Measurements from ENCODE around the gene SNRK. TPM values are rescaled to one million over a fixed set of nuclear protein-coding genes. Genes with fewer than 3 reads are reported as not detected.

SNRK gene
- polyA plus RNA-seq, 3 donors = 12.8 to 19.7 (median 16.1) TPM

- no peak overlapping the region for H3K9ac ChIP-seq (ENCODE audit: insufficient read depth, low read length, poor library complexity, severe bottlenecking)
- DNase-seq = no peak
- peaks cover 79 to 92% of the 10 kb centered on the region in 2 donors for H3K36me3 Mint-ChIP-seq
- H3K9me3 Mint-ChIP-seq = peaks cover 16 to 28% (median 22%) of the 10 kb centered on the region in 7 donors
- H2AFZ ChIP-seq (ENCODE audit: insufficient read depth, low read depth, low read length, poor library complexity, severe bottlenecking) = no peak overlapping the region
- 98% methylated on average over 20 of the region's 20 CpGs for WGBS (ENCODE audit: insufficient coverage)
- intact Hi-C loops (cut with micrococcal nuclease) = no loop called here
- peaks cover 0 to 5% of the 10 kb centered on the region in 2 donors for H3K9me3 ChIP-seq (replicated peaks in 1 of 2; ENCODE audit: control insufficient read depth in 1 of 2, insufficient read depth in 1 of 2, low read length in 2 of 2)
- no peaks in the 10 kb centered on the region for H3K4me1 ChIP-seq (ENCODE audit: control insufficient read depth in 1 of 2, insufficient read depth in 2 of 2, low read length in 2 of 2)
- H3K4me3 Mint-ChIP-seq = no peak overlapping the region
- H3K27ac ChIP-seq (ENCODE audit: low read depth in 1 of 2, low read length in 2 of 2) = no peak overlapping the region
- H3K4me2 ChIP-seq (replicated peaks; ENCODE audit: extremely low read depth, low read length, poor library complexity, severe bottlenecking) = no peak overlapping the region
- H3K36me3 ChIP-seq (replicated peaks in 1 of 2; ENCODE audit: control insufficient read depth in 1 of 2, insufficient read depth in 2 of 2, low read length in 2 of 2) = peaks cover 79 to 84% of the 10 kb centered on the region in 2 donors
- TF ChIP-seq CTCF (IDR thresholded peaks at IDR 0.05) = no peak
- H3K27me3 ChIP-seq (ENCODE audit: control insufficient read depth in 2 of 2, insufficient read depth in 2 of 2, low read length in 2 of 2) = no peaks in the 10 kb centered on the region
- peaks cover 0 to 2% (median 0%) of the 10 kb centered on the region in 3 donors for H3K27me3 Mint-ChIP-seq (ENCODE audit: low read depth in 3 of 3)
- no peak overlapping the region for H3K4me3 ChIP-seq (replicated peaks in 1 of 3; ENCODE audit: low read depth in 2 of 3, low read length in 3 of 3)
- H3K27ac Mint-ChIP-seq = peak overlapping the region in 2 of 7 donors; percentile 50 to 80
- H3K79me2 ChIP-seq (ENCODE audit: insufficient read depth, low read length) = peaks cover 8% of the 10 kb centered on the region
- peaks cover 2% of the 10 kb centered on the region for H3K4me1 Mint-ChIP-seq
- H4K20me1 ChIP-seq (ENCODE audit: insufficient read depth, low read length) = peaks cover 65% of the 10 kb centered on the region
Measured at GRCh38 chr3:43347774-43348173, 61.4 kb downstream of the SNRK start.

- Histone ChIP-seq H3K27ac (ENCODE audit: low read depth in 1 of 2, low read length in 2 of 2) (no peak overlapping the region), H2AFZ (ENCODE audit: insufficient read depth, low read depth, low read length, poor library complexity, severe bottlenecking) (no peak overlapping the region), H3K27me3 (ENCODE audit: control insufficient read depth in 2 of 2, insufficient read depth in 2 of 2, low read length in 2 of 2) (no peaks in the 10 kb centered on the region), H3K9ac (ENCODE audit: insufficient read depth, low read length, poor library complexity, severe bottlenecking) (no peak overlapping the region), H3K4me3 (replicated peaks in 1 of 3; ENCODE audit: low read depth in 2 of 3, low read length in 3 of 3) (no peak overlapping the region), H3K4me1 (ENCODE audit: control insufficient read depth in 1 of 2, insufficient read depth in 2 of 2, low read length in 2 of 2) (no peaks in the 10 kb centered on the region), H3K9me3 (replicated peaks in 1 of 2; ENCODE audit: control insufficient read depth in 1 of 2, insufficient read depth in 1 of 2, low read length in 2 of 2) (peaks cover 0 to 11% of the 10 kb centered on the region in 2 donors), H4K20me1 (ENCODE audit: insufficient read depth, low read length) (peaks cover 59% of the 10 kb centered on the region), H3K36me3 (replicated peaks in 1 of 2; ENCODE audit: control insufficient read depth in 1 of 2, insufficient read depth in 2 of 2, low read length in 2 of 2) (peaks cover 73 to 79% of the 10 kb centered on the region in 2 donors), H3K79me2 (ENCODE audit: insufficient read depth, low read length) (peaks cover 4% of the 10 kb centered on the region), H3K4me2 (replicated peaks; ENCODE audit: extremely low read depth, low read length, poor library complexity, severe bottlenecking) (no peak overlapping the region)
- Mint-ChIP-seq H3K36me3 (peaks cover 76 to 90% of the 10 kb centered on the region in 2 donors), H3K9me3 (peaks cover 21 to 31% (median 24%) of the 10 kb centered on the region in 7 donors), H3K4me3 (no peak overlapping the region), H3K27me3 (ENCODE audit: low read depth in 3 of 3) (peaks cover 0 to 2% (median 0%) of the 10 kb centered on the region in 3 donors), H3K27ac (no peak overlapping the region), H3K4me1 (peaks cover 2% of the 10 kb centered on the region)
- intact Hi-C loops (cut with micrococcal nuclease) = no loop called here
- no peak for DNase-seq
- no peak for TF ChIP-seq CTCF (IDR thresholded peaks at IDR 0.05)
- WGBS (ENCODE audit: insufficient coverage) = 95% methylated on average over 9 of the region's 11 CpGs
Measured at GRCh38 chr3:43348350-43348749, 62.0 kb downstream of the SNRK start.

Measured in CD14-positive monocyte (primary cell).